ENCODE data around the gene BAIAP2. TPM values are rescaled to one million over a fixed set of nuclear protein-coding genes. Genes with fewer than 3 reads are reported as not detected.

The BAIAP2 gene
- total and polyA plus RNA-seq, 2 donors (not counting 3 experiments of a cell fraction or from before 2014, with no cell fraction given), result 12.3 to 18.6 TPM

DNA sequence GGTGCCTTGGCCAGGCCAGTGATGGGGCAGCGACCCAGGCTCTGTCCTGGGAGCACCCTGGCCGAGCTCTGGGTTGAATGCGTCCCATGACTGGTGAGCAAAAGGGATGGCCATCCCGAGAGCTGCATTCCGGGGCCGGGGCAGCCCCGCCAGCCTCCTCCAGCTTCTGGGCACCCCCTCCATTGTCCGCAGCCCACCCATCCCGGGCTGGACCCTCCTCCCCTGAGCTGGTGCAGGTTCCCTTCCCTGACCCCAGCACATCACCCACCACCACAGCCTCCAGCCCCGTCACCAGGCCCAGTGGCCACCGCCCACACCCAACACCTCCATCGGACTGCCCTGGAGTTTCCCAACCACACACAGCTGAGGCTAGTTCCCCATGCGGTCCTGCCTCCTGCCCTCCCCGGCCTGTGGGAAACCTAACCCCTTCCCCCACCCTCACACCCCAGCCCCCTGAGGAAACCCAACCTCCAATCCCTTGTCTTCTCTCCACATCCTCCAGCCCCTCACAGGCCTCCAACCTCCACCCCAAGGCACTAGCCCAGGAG lies 114.1 kb downstream of the BAIAP2 start:
- H3K4me3 ChIP-seq (replicated peaks in 1 of 3; ENCODE audit: insufficient read depth in 1 of 3, low read depth in 1 of 3, low read length in 3 of 3), result no peak overlapping the region
- no peak overlapping the region for H3K9ac ChIP-seq (replicated peaks; ENCODE audit: extremely low read depth, insufficient read depth, low read length)
- ChIA-PET CTCF (interaction anchor here (1.9 kb wide), 1 partner anchor 52 kb away, joined by 4 read pairs; no protein-coding TSS in a partner anchor), POLR2A (no interaction called here)
- no peak overlapping the region for H3K27ac ChIP-seq (ENCODE audit: insufficient read depth, low read depth, low read length)
- H2AFZ ChIP-seq (ENCODE audit: low read depth, low read length), result no peak overlapping the region
- dilution Hi-C loops (cut with MboI; ENCODE audit: extremely low pct_ligation_motif_present, low sequenced_read_pairs), result no loop called here
- H3K9me1 ChIP-seq (replicated peaks; ENCODE audit: control insufficient read depth, extremely low read depth, insufficient read depth, low read length), result no peaks in the 10 kb centered on the region
- DNase-seq (ENCODE audit: low read depth, low spot score), result no peak
- H3K36me3 ChIP-seq (ENCODE audit: control insufficient read depth in 2 of 2, extremely low read depth in 1 of 2, insufficient read depth in 2 of 2, low read length in 2 of 2), result no peaks in the 10 kb centered on the region
- intact Hi-C loops (cut with micrococcal nuclease), result no loop called here
- H4K20me1 ChIP-seq (replicated peaks; ENCODE audit: control insufficient read depth, extremely low read depth, insufficient read depth, low read length), result no peaks in the 10 kb centered on the region
- BruUV-seq (replicated peaks), result no TSS peak
- H3K4me1 ChIP-seq (ENCODE audit: control insufficient read depth, extremely low read depth, insufficient read depth, low read length), result peaks cover 5% of the 10 kb centered on the region
- TF ChIP-seq FOS (IDR thresholded peaks at IDR 0.05; ENCODE audit: borderline replicate concordance, insufficient read depth, low read length), result no peak
- TF ChIP-seq GATA2 (IDR thresholded peaks at IDR 0.05; ENCODE audit: insufficient read depth, insufficient read length, low read depth, low read length), result no peak
- TF ChIP-seq POLR2A (IDR thresholded peaks at IDR 0.05; ENCODE audit: low read depth, low read length), result no peak
- TF ChIP-seq MYC (IDR thresholded peaks at IDR 0.05; ENCODE audit: low read depth, low read length), result no peak
- no peak for TF ChIP-seq POLR2AphosphoS5 (IDR thresholded peaks at IDR 0.05; ENCODE audit: insufficient read depth, low read depth, low read length)
- TF ChIP-seq JUN (IDR thresholded peaks at IDR 0.05; ENCODE audit: borderline replicate concordance, insufficient read depth, insufficient read length, low read depth), result no peak
- TF ChIP-seq MAX (IDR thresholded peaks at IDR 0.05; ENCODE audit: insufficient read depth, insufficient read length), result no peak
- TF ChIP-seq EZH2 (IDR thresholded peaks at IDR 0.05; ENCODE audit: borderline replicate concordance, low read depth, low read length, severe bottlenecking), result no peak
- no peak for TF ChIP-seq CTCF (IDR thresholded peaks at IDR 0.05; ENCODE audit: extremely low read depth in 1 of 2, insufficient read depth in 1 of 2, low read depth in 1 of 2, low read length in 2 of 2)
- H3K9me3 ChIP-seq (replicated peaks; ENCODE audit: control insufficient read depth, insufficient read depth, low read length), result no peaks in the 10 kb centered on the region
- H3K4me2 ChIP-seq (ENCODE audit: insufficient read depth, low read length), result no peak overlapping the region
- peaks cover 0 to 2% of the 10 kb centered on the region in 2 experiments for H3K27me3 ChIP-seq (ENCODE audit: control insufficient read depth in 2 of 2, insufficient read depth in 2 of 2, low read length in 2 of 2)
- FAIRE-seq, result no peak
- H3K79me2 ChIP-seq (ENCODE audit: control insufficient read depth, insufficient read depth, low read length), result no peaks in the 10 kb centered on the region

Data from endothelial cell of umbilical vein (primary cell).